IMR-90 (cell line): Measurements from ENCODE around the gene AVP. TPM values are rescaled to one million over a fixed set of nuclear protein-coding genes. Genes with fewer than 3 reads are reported as not detected.
"Not testable (repeated sequence)": the region's sequence is repeated elsewhere in the genome, so short reads cannot be mapped to it uniquely, and the experiment has no call there.

Experiments used
- ATAC-seq: fragments of 200-7000 bp; cut with Tn5 transposase; 2 replicates; pipeline ENCODE4 v1.9.1; 2020; ENCODE audit warnings: low read depth, mild to moderate bottlenecking, moderate library complexity
- BruUV-seq: library from RNA; stranded (reverse); fragments of 400-500 nt; replicated peaks from 2 replicates; lab custom pipeline; 2021; lab: Mats Ljungman, UMichigan
- CTCF ChIA-PET: fragments of 300-600 bp; formaldehyde crosslinking; extraction: SDS; loops from one replicate; lab custom pipeline; 2021; ENCODE audit warnings: antibody characterized with exemption; lab: Yijun Ruan, JAX
- POLR2A ChIA-PET: fragments of 300-600 bp; sonication (Branson Sonifier 250); formaldehyde crosslinking; loops from one replicate; lab custom pipeline; 2022; ENCODE audit warnings: antibody characterized with exemption; ENCODE audit not compliant: unreplicated experiment; lab: Charles Lee
- DNase-seq: peaks from one replicate; pipeline ENCODE4 v3.0.0; 2013
- H2AFZ ChIP-seq: replicated peaks from 2 replicates; pipeline ENCODE3; 2013; ENCODE audit warnings: low read length, mild to moderate bottlenecking; ENCODE audit not compliant: poor library complexity
- H2AK5ac ChIP-seq: 2 replicates; pipeline ENCODE4 v1.6.1; 2013; ENCODE audit warnings: low read depth, low read length, inconsistent platforms
- H2AK9ac ChIP-seq: replicated peaks from 2 replicates; pipeline ENCODE3; 2013; ENCODE audit warnings: mild to moderate bottlenecking, low read depth, low read length, moderate library complexity; ENCODE audit not compliant: poor library complexity
- H2BK120ac ChIP-seq: 2 replicates; pipeline ENCODE4 v1.6.1; 2013; ENCODE audit warnings: low read depth, low read length, inconsistent platforms
- H2BK15ac ChIP-seq: 3 replicates; pipeline ENCODE4 v1.6.1; 2013; ENCODE audit warnings: low read depth, low read length, inconsistent platforms
- H2BK20ac ChIP-seq: 2 replicates; pipeline ENCODE4 v1.6.1; 2013; ENCODE audit warnings: low read depth, mild to moderate bottlenecking, inconsistent platforms, low read length, moderate library complexity
- H2BK5ac ChIP-seq: 2 replicates; pipeline ENCODE4 v1.6.1; 2013; ENCODE audit warnings: mild to moderate bottlenecking, low read depth, low read length, inconsistent platforms; ENCODE audit not compliant: poor library complexity, severe bottlenecking
- H3K14ac ChIP-seq: replicated peaks from 2 replicates; pipeline ENCODE4 v1.6.1; 2013; ENCODE audit warnings: low read depth, low read length, inconsistent platforms
- H3K18ac ChIP-seq: 2 replicates; pipeline ENCODE4 v1.6.1; 2013; ENCODE audit warnings: low read depth, low read length, control low read depth
- H3K23ac ChIP-seq: 2 replicates; pipeline ENCODE4 v1.6.1; 2013; ENCODE audit warnings: low read depth, low read length, inconsistent platforms
- H3K27ac ChIP-seq: 2 replicates; pipeline ENCODE4 v1.5.1; 2013; ENCODE audit warnings: mild to moderate bottlenecking, control low read depth, low read length; ENCODE audit not compliant: insufficient read depth
- H3K27me3 ChIP-seq: 2 replicates; pipeline ENCODE4 v1.6.1; 2013; ENCODE audit warnings: low read length; ENCODE audit not compliant: control insufficient read depth, insufficient read depth
- H3K36me3 ChIP-seq: 2 replicates; pipeline ENCODE4 v1.6.1; 2013; ENCODE audit warnings: low read length, mixed read lengths; ENCODE audit not compliant: control insufficient read depth, insufficient read depth
- H3K4ac ChIP-seq: 2 replicates; pipeline ENCODE4 v1.6.1; 2013; ENCODE audit warnings: low read depth, low read length, inconsistent platforms
- H3K4me1 ChIP-seq: 2 replicates; pipeline ENCODE4 v1.6.1; 2013; ENCODE audit warnings: low read length, mixed read lengths; ENCODE audit not compliant: control insufficient read depth, insufficient read depth
- H3K4me2 ChIP-seq: 2 replicates; pipeline ENCODE4 v1.6.1; 2013; ENCODE audit warnings: low read depth, mild to moderate bottlenecking, control low read depth, low read length, moderate library complexity
- H3K4me3 ChIP-seq: 2 replicates; pipeline ENCODE4 v1.5.1; 2013; ENCODE audit warnings: low read depth, mild to moderate bottlenecking, control low read depth, low read length, moderate library complexity; ENCODE audit not compliant: insufficient read depth
- H3K56ac ChIP-seq: 2 replicates; pipeline ENCODE4 v1.6.1; 2013; ENCODE audit warnings: low read length, inconsistent platforms; ENCODE audit not compliant: insufficient read depth; ENCODE audit errors: extremely low read depth
- H3K79me1 ChIP-seq, 2 experiments: 2 replicates each; pipeline ENCODE4 v1.6.1; 2013; ENCODE audit warnings: low read length in 2 of 2, inconsistent platforms in 1 of 2, low read depth in 1 of 2
- H3K9ac ChIP-seq: 2 replicates; pipeline ENCODE4 v1.6.1; 2013; ENCODE audit warnings: low read depth, low read length, control low read depth
- H3K9me1 ChIP-seq: 2 replicates; pipeline ENCODE4 v1.6.1; 2013; ENCODE audit warnings: low read length, inconsistent platforms; ENCODE audit not compliant: insufficient read depth
- H3K9me3 ChIP-seq: 2 replicates; pipeline ENCODE4 v1.6.1; 2013; ENCODE audit warnings: low read length; ENCODE audit not compliant: control insufficient read depth, insufficient read depth
- H4K20me1 ChIP-seq: 2 replicates; pipeline ENCODE4 v1.6.1; 2013; ENCODE audit warnings: low read length, inconsistent platforms; ENCODE audit not compliant: insufficient read depth
- H4K5ac ChIP-seq: 2 replicates; pipeline ENCODE4 v1.6.1; 2013; ENCODE audit warnings: mild to moderate bottlenecking, low read depth, low read length, control low read depth
- H4K8ac ChIP-seq, 2 experiments: 2 replicates each; pipeline ENCODE4 v1.6.1; 2013; ENCODE audit warnings: low read depth in 2 of 2, low read length in 2 of 2, control low read depth in 1 of 2, inconsistent platforms in 1 of 2
- H4K91ac ChIP-seq: 2 replicates; pipeline ENCODE4 v1.6.1; 2013; ENCODE audit warnings: low read depth, low read length, inconsistent platforms; ENCODE audit not compliant: insufficient read depth
- WGBS, 2 experiments: methylation state at CpG; one replicate each; pipeline versions ENCODE4 v1.1.5 to v1.1.7; 2013; ENCODE audit warnings: missing lambda C conversion rate in 2 of 2; ENCODE audit not compliant: insufficient read length in 1 of 2; ENCODE audit errors: extremely low coverage in 2 of 2; 5-methylcytosine and 5-hydroxymethylcytosine counted together
- dilution Hi-C: fragments of 300-500 bp; cut with HindIII; formaldehyde crosslinking; loops from one replicate; pipeline ENCODE4 v1.14.3; 2018; ENCODE audit warnings: low sequenced_read_pairs; ENCODE audit not compliant: unreplicated experiment
- in situ Hi-C: fragments of 300-500 bp; cut with MboI; formaldehyde crosslinking; loops from 3 replicates; pipeline ENCODE4 v1.14.3; 2019; ENCODE audit warnings: low sequenced_read_pairs, inconsistent platforms, mixed read lengths
- intact Hi-C: fragments of 100-400 bp; cut with micrococcal nuclease; formaldehyde crosslinking; loops from 2 replicates; pipeline ENCODE4 v1.10.0; 2022
- polyA plus RNA-seq, 3 experiments: library from polyadenylated mRNA; depleted of rRNA; stranded (reverse); fragments of >200 nt; gene quantifications; 2 replicates each; pipeline ENCODE4 v1.2.3, GENCODE V29; 2012; ENCODE audit warnings: low replicate concordance in 1 of 3
- total RNA-seq: library from RNA; depleted of rRNA; stranded (reverse); fragments of >200 nt; gene quantifications from 2 replicates; pipeline ENCODE4 v1.2.3, GENCODE V29; 2012

The AVP gene
- total and polyA plus RNA-seq, 2 of the 4 experiments (the other 2 are of a cell fraction): not detected

GRCh38 chr20:3124163-3124562 lies 39.6 kb upstream of the AVP start:
- H2BK15ac ChIP-seq, H3K9me3 ChIP-seq, H3K4me1 ChIP-seq, H2BK120ac ChIP-seq, H2BK20ac ChIP-seq, H3K4me2 ChIP-seq, H4K8ac ChIP-seq, H4K5ac ChIP-seq, H3K4ac ChIP-seq, dilution Hi-C loops, ATAC-seq, DNase-seq, H3K23ac ChIP-seq, H3K9ac ChIP-seq, H3K9me1 ChIP-seq, intact Hi-C loops, H4K91ac ChIP-seq, in situ Hi-C loops, H2AK5ac ChIP-seq, H3K18ac ChIP-seq, H3K27me3 ChIP-seq, H2AFZ ChIP-seq, H3K14ac ChIP-seq, H2AK9ac ChIP-seq, CTCF ChIA-PET, H3K4me3 ChIP-seq, H3K56ac ChIP-seq, H4K20me1 ChIP-seq, H3K27ac ChIP-seq, BruUV-seq, POLR2A ChIA-PET, H2BK5ac ChIP-seq: not testable (repeated sequence)
- H3K79me1 ChIP-seq: peaks cover 26 to 30% of the 10 kb centered on the region in 2 experiments
- H3K36me3 ChIP-seq: peaks cover 20% of the 10 kb centered on the region
- WGBS, 2 experiments: no CpG with 5 or more reads among the region's 18 CpGs
